Activated T-helper 1 cell treated with anti-CD3 and anti-CD28 coated beads, Interleukin-12 subunit alpha, Interleukin-12 subunit beta, Interleukin-2, Interleukin-4 antibody, amounts not matched to agents 30 ng/mL and 10 ng/mL and 1 ng/mL, durations not matched to agents 14 hours and 24 hours and 36 hours (primary cell): Measurements from ENCODE around the gene IRF8. TPM values are rescaled to one million over a fixed set of nuclear protein-coding genes. Genes with fewer than 3 reads are reported as not detected.
"Not testable (repeated sequence)": the region's sequence is repeated elsewhere in the genome, so short reads cannot be mapped to it uniquely, and the experiment has no call there.

Experiments
- DNase-seq: peaks from one replicate; pipeline ENCODE4 v3.0.0; 2021; ENCODE audit warnings: low spot score
- H3K27ac Mint-ChIP-seq: one replicate; pipeline ENCODE4 v1.8.0; 2021; ENCODE audit warnings: mild to moderate bottlenecking, mixed read lengths
- H3K27me3 Mint-ChIP-seq: one replicate; pipeline ENCODE4 v1.8.0; 2022; ENCODE audit warnings: mild to moderate bottlenecking, moderate library complexity, mixed read lengths; ENCODE audit not compliant: insufficient read depth
- H3K36me3 Mint-ChIP-seq: one replicate; pipeline ENCODE4 v1.8.0; 2021; ENCODE audit warnings: low read depth, mixed read lengths
- H3K4me1 Mint-ChIP-seq: one replicate; pipeline ENCODE4 v1.8.0; 2021; ENCODE audit warnings: low read depth, mixed read lengths
- H3K4me3 Mint-ChIP-seq: one replicate; pipeline ENCODE4 v1.8.0; 2021; ENCODE audit warnings: mild to moderate bottlenecking, moderate library complexity, mixed read lengths
- H3K9me3 Mint-ChIP-seq: one replicate; pipeline ENCODE4 v1.8.0; 2021; ENCODE audit warnings: mixed read lengths
- intact Hi-C: fragments of 100-400 bp; cut with micrococcal nuclease; formaldehyde crosslinking; loops from one replicate; pipeline ENCODE4 v1.15.1; 2024
- total RNA-seq: library from RNA; stranded (reverse); gene quantifications from 2 replicates; pipeline ENCODE4 v1.2.3, GENCODE V29; 2022

The IRF8 gene
- total RNA-seq, 1 donor from 2014 or later: 158 TPM

DNA sequence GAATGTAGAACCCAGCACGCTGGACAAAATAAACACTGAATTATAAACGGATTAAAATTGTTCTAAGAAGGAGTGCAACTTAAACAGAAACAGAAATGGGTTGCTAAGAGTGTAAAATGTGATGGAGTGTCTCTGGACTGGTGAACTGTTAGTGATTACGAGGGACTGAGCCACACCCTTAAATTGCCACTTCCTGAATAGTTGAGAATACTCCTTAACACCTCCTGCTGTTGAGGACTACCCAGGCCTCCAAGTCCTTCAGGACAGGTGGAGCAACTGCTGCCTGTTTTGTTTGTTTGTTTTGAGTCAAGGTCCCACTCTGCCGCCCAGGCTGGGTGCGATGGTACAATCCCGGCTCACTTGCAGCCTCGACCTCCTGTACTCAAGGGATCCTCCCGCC lies 25.8 kb upstream of the IRF8 start:
- Mint-ChIP-seq H3K4me1 (peaks cover 28% of the 10 kb centered on the region), H3K36me3 (peaks cover 1% of the 10 kb centered on the region), H3K27ac (no peak overlapping the region), H3K4me3 (no peak overlapping the region), H3K27me3 (peaks cover 38% of the 10 kb centered on the region), H3K9me3 (peaks cover 10% of the 10 kb centered on the region)
- intact Hi-C loops: no loop called here
- no peak for DNase-seq

DNA sequence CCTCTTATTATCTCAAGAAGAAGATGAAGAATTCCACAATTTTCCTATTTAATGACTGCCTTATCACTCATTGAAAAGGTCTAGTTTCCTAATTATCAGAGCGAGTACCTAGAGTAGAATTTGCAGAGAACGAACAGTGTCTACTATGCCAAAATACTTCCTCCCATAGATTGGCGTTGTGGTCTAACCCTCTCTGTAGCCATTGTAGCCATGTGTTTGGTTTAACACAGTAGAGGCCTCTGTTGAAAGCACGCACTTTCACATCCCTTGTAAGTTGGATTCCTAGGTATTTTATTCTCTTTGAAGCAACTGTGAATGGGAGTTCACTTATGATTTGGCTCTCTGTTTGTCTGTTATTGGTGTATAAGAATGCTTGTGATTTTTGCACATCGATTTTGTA lies 24.9 kb upstream of the IRF8 start:
- H3K9me3 Mint-ChIP-seq, H3K36me3 Mint-ChIP-seq, H3K27ac Mint-ChIP-seq, H3K4me3 Mint-ChIP-seq, intact Hi-C loops, DNase-seq: not testable (repeated sequence)
- H3K4me1 Mint-ChIP-seq: peaks cover 22% of the 10 kb centered on the region
- H3K27me3 Mint-ChIP-seq: peaks cover 33% of the 10 kb centered on the region

DNA sequence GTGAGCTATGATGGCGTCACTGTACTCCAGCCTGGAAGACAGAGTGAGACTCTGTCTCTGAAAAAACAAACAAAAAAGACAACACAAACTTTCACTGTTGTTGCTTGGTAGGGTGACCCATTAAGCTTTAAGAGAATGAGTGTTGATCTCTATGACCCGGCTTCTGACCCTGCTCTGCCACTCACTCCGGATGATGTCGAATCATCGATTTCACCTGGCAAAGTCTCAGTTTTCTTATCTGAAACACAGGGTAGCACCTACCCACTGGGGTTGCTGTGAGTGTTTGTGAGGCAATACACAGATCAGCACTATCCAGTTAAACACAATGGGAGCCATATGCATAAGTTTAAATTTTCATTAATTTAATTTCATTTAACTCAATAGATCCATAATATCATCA lies 20.6 kb upstream of the IRF8 start:
- H3K4me1 Mint-ChIP-seq: peaks cover 26% of the 10 kb centered on the region
- H3K4me3 Mint-ChIP-seq: no peak overlapping the region
- peaks cover 49% of the 10 kb centered on the region for H3K27me3 Mint-ChIP-seq
- intact Hi-C loops: no loop called here
- peaks cover 1% of the 10 kb centered on the region for H3K36me3 Mint-ChIP-seq
- peaks cover 5% of the 10 kb centered on the region for H3K9me3 Mint-ChIP-seq
- no peak for DNase-seq
- H3K27ac Mint-ChIP-seq: no peak overlapping the region

DNA sequence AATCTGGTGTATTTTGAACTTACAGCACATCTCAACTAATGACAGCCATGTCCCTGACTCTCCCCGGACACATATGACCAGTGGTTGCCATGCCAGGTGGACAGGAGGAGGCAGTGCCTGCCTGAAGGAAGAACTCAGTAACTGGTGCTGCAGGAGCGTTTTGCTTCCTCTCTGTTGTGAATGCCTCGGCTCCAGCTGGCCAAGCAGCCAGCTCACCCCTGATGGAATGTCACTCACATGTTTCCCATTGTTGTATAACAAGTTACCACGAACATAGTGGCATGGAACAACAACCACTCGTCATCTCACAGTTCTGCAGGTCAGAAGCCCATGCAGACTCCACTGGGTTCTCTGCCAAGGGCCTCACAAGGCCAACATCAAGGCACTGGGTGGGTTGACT lies 20.1 kb upstream of the IRF8 start:
- Mint-ChIP-seq H3K27ac (no peak overlapping the region), H3K9me3 (peaks cover 5% of the 10 kb centered on the region), H3K4me1 (peaks cover 26% of the 10 kb centered on the region), H3K36me3 (peaks cover 1% of the 10 kb centered on the region), H3K4me3 (no peak overlapping the region), H3K27me3 (peaks cover 50% of the 10 kb centered on the region)
- DNase-seq: no peak
- intact Hi-C loops: no loop called here

DNA sequence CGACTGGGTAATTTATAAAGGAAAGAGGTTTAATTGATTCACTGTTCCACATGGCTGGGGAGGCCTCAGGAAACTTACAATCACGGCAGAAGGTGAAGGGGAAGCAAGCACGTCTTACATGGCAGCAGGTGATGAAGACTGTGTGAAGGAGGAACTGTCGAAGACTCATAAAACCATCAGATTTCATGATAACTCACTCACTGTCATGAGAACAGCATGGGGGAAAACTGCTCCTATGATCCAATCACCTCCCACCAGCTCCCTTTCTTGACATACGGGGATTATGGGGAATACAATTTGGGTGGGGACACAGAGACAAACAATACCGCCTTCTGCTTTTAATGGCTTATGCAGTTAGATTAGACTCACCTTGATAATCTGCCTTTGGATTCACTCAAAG lies 19.4 kb upstream of the IRF8 start:
- H3K4me3 Mint-ChIP-seq: no peak overlapping the region
- peaks cover 1% of the 10 kb centered on the region for H3K36me3 Mint-ChIP-seq
- H3K4me1 Mint-ChIP-seq: peaks cover 26% of the 10 kb centered on the region
- intact Hi-C loops: no loop called here
- H3K27ac Mint-ChIP-seq: no peak overlapping the region
- DNase-seq: no peak
- peaks cover 51% of the 10 kb centered on the region for H3K27me3 Mint-ChIP-seq
- peaks cover 5% of the 10 kb centered on the region for H3K9me3 Mint-ChIP-seq

DNA sequence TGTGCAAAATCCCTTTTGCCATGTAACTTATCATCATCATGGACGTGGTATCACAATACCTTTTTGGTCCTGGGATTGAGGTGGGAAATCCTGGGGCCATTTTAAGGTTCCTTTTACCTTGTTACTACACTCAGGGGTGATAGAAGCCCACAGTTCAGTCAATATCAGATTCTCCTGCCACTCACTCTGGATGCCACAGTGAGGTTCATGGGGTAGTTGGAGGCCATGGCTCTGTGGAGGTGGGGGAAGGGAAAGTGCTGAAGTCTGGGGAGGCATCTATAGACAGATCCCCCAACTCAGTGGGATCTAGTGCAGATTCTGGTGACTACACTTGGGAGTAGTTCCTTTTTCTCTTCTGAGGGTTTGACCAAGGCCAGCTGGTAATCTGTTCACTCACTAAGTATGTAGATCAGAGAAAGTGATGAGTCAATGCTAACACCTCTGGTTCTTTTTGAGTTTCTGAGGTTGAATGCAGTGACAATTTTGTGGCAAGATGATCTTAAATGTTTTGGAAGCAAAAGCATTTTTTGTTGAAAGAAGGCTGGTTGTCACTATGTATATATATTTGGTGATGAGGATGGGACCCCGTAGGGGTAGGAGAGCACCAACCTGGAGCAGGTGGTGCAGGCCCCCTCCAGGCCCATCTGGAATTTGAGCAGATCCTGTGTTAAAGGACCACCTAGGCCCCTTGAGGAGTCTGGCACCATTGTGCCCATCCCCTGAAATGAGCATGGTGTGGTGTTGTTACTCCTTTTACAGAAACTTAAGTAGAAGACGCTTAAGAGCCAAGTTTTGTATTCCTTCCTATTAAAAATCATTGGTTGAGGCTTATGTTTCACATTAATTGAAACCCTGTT lies 18.8 kb upstream of the IRF8 start:
- Mint-ChIP-seq H3K9me3 (peaks cover 5% of the 10 kb centered on the region), H3K36me3 (peaks cover 1% of the 10 kb centered on the region), H3K27ac (no peak overlapping the region), H3K4me1 (peaks cover 26% of the 10 kb centered on the region), H3K4me3 (no peak overlapping the region), H3K27me3 (peaks cover 53% of the 10 kb centered on the region)
- intact Hi-C loops: loop anchor here (1.0 kb wide), 3 partner anchors 8 to 56 kb away; no protein-coding TSS in a partner anchor
- no peak for DNase-seq

DNA sequence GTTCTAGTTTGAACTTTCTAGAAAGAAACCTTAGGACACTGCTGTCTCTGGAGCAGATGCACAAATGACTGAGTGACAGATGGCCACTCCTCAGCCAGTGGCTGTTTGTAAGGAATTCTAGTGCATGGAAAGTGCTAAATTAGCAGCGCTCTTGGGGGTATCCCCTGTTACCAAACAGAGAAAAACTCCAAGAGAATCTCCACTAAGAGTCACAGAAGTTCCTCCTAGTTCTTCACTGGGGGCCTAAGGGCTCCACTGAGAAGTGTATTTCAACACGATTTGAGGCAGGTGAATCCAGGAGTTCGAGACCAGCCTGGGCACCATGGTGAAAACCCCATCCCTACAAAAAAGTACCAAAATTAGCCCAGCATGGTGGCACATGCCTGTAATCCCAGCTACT lies 18.1 kb upstream of the IRF8 start:
- Mint-ChIP-seq H3K27me3 (peaks cover 47% of the 10 kb centered on the region), H3K4me1 (peaks cover 26% of the 10 kb centered on the region), H3K36me3 (peaks cover 1% of the 10 kb centered on the region), H3K4me3 (no peak overlapping the region), H3K9me3 (peaks cover 5% of the 10 kb centered on the region), H3K27ac (no peak overlapping the region)
- intact Hi-C loops: loop anchor here (1.0 kb wide), 3 partner anchors 7 to 55 kb away; no protein-coding TSS in a partner anchor
- DNase-seq: no peak

DNA sequence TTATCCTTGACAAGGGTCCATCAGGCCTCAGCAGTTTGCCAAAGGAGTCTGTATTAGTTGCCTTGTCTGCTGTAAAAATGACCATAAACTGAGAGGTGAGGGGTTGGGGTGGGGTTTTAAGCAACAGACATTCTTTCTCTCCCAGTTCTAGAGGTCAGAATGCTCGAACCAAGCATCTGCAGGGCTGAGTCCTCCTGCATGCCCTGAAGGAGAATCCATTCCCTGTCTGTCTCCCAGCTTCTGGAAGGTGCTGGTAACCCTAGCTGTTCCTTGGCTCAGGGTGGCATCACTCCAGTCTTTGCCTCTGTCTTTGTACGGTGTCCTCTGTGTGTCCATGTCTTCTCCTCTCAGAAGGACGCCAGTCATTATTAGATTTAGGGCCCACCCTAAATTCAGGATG lies 17.5 kb upstream of the IRF8 start:
- peaks cover 41% of the 10 kb centered on the region for H3K27me3 Mint-ChIP-seq
- no peak for DNase-seq
- H3K4me3 Mint-ChIP-seq: no peak overlapping the region
- H3K36me3 Mint-ChIP-seq: peaks cover 1% of the 10 kb centered on the region
- intact Hi-C loops: no loop called here
- H3K4me1 Mint-ChIP-seq: peaks cover 26% of the 10 kb centered on the region
- H3K27ac Mint-ChIP-seq: no peak overlapping the region
- peaks cover 5% of the 10 kb centered on the region for H3K9me3 Mint-ChIP-seq

DNA sequence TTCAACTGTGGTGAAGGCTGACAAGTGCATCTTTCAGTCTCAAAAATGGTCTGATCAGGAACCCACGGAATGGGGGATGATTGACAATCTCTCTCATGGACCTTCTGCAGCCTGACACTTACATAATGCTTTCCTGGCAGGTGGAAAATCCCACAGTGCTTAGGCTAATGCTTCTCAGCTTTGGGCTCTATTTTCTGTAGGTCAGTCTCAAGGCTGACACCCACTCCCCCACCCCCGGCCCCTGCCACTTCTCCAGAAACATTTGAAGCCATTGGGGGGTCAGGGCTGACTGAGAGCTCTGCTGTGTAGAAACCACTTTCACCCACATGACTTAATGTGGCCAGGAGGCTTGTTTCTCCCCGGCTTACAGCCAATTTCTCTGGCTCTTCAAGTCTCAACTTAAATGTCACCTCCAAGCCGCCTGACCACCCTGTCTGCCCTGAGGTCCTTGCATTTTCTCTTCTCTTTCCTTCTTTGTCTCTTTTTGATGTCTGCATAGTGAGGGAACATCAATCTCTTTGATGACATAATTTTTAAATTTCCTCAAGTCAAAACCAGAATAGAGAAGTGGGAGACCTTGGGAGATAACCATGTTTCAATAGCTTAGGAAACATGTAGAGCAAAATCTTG lies 16.7 kb upstream of the IRF8 start:
- peak overlapping the region; percentile 24 for H3K27ac Mint-ChIP-seq
- H3K36me3 Mint-ChIP-seq: peaks cover 1% of the 10 kb centered on the region
- H3K4me1 Mint-ChIP-seq: peaks cover 27% of the 10 kb centered on the region
- intact Hi-C loops: no loop called here
- H3K27me3 Mint-ChIP-seq: peaks cover 34% of the 10 kb centered on the region
- H3K4me3 Mint-ChIP-seq: peak overlapping the region; percentile 12
- peaks cover 5% of the 10 kb centered on the region for H3K9me3 Mint-ChIP-seq
- DNase-seq: no peak

DNA sequence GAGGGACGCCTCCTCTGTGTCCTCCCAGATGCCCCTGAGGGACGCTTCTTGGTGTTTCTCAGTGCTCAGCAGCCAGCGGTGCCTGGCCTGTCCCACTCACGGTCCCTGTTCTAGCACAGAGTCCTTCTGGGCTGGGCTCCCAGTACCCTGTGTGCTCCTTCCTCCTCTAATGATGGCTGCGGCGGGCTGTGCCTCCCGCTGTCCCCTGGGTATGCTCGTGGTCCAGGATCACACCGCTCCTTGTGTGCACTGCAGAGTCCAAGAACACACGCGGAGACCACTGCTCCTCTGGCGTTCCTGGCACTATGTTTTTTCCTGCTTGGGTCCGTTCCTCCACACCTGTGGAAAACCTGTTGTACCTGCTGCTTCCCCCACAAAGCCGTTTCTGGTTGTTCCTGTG lies 15.1 kb upstream of the IRF8 start:
- peaks cover 41% of the 10 kb centered on the region for H3K4me1 Mint-ChIP-seq
- H3K27ac Mint-ChIP-seq: no peak overlapping the region
- H3K27me3 Mint-ChIP-seq: peaks cover 34% of the 10 kb centered on the region
- no peak overlapping the region for H3K4me3 Mint-ChIP-seq
- DNase-seq: no peak
- no peaks in the 10 kb centered on the region for H3K9me3 Mint-ChIP-seq
- no peaks in the 10 kb centered on the region for H3K36me3 Mint-ChIP-seq
- intact Hi-C loops: no loop called here

DNA sequence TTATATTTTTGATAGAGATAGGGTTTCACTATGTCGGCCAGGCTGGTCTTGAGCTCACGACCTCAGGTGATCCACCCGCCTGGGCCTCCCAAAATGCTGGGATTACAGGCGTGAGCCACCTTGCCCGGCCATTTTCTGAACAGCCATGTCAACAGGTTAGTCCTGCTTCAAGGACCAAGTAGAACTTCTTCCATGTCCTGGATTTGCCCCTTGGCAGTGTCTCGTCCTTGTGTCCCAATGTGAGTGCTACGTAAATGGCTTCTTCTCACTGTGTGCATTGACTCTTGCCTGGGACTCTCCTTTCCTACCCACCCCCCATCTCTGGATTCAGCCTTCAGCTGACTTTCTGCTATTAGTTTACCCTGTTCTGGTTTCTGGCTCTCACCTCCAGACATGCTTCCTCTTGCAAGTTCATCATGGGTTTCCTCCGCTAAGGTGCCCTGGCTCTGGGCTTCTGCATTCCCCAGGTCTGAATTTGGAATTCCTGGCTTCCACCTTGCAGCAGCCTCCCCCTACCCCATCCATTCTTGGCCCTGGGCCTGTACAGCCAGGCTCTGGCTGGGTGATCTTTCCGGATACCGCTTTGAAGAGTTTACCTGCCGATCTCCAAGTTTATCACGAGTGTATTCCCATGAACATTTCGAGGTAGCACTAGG lies 14.0 kb upstream of the IRF8 start:
- intact Hi-C loops: no loop called here
- H3K4me1 Mint-ChIP-seq: peaks cover 51% of the 10 kb centered on the region
- H3K27me3 Mint-ChIP-seq: peaks cover 34% of the 10 kb centered on the region
- no peak overlapping the region for H3K27ac Mint-ChIP-seq
- no peak for DNase-seq
- no peaks in the 10 kb centered on the region for H3K9me3 Mint-ChIP-seq
- H3K36me3 Mint-ChIP-seq: no peaks in the 10 kb centered on the region
- no peak overlapping the region for H3K4me3 Mint-ChIP-seq

DNA sequence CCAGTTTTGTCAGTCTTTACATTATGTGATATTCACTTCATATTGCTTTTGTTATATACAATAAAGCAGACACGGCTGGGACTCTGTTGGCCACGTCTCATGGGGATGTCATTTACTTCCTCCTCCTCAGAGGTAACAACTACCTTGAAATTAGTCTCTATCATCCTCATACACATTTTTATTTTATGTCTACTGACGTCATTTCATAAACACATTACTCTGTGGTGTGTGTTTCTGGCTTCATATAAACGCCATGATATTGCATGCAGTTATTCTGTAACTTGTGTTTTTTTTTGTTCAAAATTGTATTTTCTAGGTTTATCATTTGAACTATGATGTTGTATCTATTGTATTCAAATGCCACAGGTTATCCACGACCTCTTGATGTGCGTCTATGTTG lies 13.4 kb upstream of the IRF8 start:
- no peaks in the 10 kb centered on the region for H3K36me3 Mint-ChIP-seq
- intact Hi-C loops: no loop called here
- H3K4me1 Mint-ChIP-seq: peaks cover 48% of the 10 kb centered on the region

More for the DNA sequence above, 13.4 kb upstream of the IRF8 start:
- no peak overlapping the region for H3K27ac Mint-ChIP-seq
- H3K9me3 Mint-ChIP-seq: no peaks in the 10 kb centered on the region
- peaks cover 34% of the 10 kb centered on the region for H3K27me3 Mint-ChIP-seq
- DNase-seq: no peak
- no peak overlapping the region for H3K4me3 Mint-ChIP-seq
